ENCODE data around the gene SFTPB. TPM values are rescaled to one million over a fixed set of nuclear protein-coding genes. Genes with fewer than 3 reads are reported as not detected.

Gene SFTPB
- total RNA-seq, 1 donor from 2014 or later, result not detected

DNA sequence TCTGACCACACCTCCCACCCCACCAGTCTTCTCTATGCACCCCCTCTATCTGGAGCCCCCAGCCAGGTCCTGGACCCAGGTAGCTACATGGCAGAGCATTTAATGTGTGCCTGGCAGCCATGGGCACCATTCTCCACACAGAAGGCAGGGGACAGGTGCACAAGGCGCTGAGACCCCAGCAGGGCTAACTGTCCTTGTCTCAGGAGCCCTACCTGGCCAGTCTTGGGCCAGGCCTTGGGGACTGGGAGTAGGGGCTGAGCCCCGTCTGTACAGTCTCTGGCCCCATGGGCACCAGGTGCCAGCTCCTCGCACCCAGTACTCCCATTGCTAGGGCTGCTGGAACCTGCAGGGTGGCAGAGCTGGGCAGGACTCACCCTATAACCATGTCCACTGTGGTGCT, 29.1 kb upstream of the SFTPB start:
- Mint-ChIP-seq H3K27ac (no peak overlapping the region), H3K4me1 (peaks cover 20% of the 10 kb centered on the region), H3K9me3 (no peaks in the 10 kb centered on the region), H3K36me3 (ENCODE audit: low read depth) (no peaks in the 10 kb centered on the region), H3K4me3 (no peak overlapping the region), H3K27me3 (no peaks in the 10 kb centered on the region)
- no peak for DNase-seq
- intact Hi-C loops (cut with micrococcal nuclease), result no loop called here

DNA sequence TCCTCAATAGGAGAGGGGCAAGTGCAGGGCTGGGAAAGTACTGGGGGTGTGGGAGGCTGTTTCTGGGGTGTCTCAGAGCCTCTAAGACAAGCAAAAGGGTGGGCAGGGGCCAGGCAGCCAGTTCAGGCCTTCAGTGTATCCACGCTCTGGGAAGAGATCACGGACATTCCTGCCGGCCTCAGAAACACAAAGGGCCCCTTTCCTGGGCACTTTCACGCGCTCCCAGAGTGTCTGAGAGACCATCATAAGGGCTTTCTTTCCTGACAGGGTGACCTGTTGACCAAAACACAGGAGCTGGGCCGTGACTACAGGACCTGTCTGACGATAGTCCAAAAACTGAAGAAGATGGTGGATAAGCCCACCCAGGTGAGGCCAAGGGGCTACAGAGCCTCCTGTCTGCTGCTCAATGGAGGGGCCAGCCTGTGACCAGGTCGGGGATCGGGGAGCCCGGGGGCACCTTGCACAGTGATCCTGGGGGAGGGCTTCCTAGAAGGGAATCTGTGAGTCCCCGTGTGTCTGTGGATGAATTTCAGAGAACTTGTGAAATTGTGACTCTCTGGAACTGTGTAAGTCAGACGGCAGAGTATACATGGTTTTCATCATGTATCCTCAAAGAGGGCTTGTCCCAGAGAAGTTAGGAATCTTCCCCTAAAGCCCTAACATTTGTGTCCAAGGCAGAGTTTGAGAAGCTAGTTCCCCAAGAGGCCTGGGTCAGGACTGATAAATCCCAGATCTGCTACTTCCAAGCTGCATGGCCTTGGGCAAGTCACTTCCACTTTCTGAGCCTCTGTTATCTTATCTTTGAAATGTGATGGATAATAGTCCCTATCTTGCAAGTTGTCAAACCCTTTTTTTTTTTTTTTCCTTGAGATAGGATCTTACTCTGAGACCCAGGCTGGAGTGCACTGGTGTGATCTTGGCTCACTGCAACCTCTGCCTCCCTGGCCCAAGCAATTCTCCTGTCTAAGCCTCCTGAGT, 28.0 kb upstream of the SFTPB start:
- Mint-ChIP-seq H3K36me3 (ENCODE audit: low read depth) (no peaks in the 10 kb centered on the region), H3K27ac (no peak overlapping the region), H3K4me3 (no peak overlapping the region), H3K4me1 (peaks cover 17% of the 10 kb centered on the region), H3K27me3 (no peaks in the 10 kb centered on the region), H3K9me3 (no peaks in the 10 kb centered on the region)
- DNase-seq, result no peak
- intact Hi-C loops (cut with micrococcal nuclease), result no loop called here

DNA sequence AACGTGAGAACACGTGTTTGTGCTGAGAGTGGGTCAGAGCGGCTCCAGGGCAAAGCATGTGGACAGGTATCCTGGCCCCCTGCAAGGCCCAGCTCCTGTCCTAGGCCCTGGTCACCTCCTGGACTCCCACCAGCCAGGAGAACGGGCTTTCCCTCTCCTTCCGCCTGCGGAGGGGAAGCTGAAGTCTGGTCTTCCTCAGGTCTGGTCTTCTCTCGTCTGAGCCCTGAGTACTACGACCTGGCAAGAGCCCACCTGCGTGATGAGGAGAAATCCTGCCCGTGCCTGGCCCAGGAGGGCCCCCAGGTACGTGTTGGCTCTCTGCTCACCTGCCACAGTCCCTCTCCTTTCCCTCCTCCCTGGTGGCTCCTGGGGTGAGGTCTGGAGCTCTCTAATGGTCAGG, 27.1 kb upstream of the SFTPB start:
- Mint-ChIP-seq H3K4me3 (no peak overlapping the region), H3K27ac (peak overlapping the region; percentile 41), H3K4me1 (peaks cover 17% of the 10 kb centered on the region)

DNA sequence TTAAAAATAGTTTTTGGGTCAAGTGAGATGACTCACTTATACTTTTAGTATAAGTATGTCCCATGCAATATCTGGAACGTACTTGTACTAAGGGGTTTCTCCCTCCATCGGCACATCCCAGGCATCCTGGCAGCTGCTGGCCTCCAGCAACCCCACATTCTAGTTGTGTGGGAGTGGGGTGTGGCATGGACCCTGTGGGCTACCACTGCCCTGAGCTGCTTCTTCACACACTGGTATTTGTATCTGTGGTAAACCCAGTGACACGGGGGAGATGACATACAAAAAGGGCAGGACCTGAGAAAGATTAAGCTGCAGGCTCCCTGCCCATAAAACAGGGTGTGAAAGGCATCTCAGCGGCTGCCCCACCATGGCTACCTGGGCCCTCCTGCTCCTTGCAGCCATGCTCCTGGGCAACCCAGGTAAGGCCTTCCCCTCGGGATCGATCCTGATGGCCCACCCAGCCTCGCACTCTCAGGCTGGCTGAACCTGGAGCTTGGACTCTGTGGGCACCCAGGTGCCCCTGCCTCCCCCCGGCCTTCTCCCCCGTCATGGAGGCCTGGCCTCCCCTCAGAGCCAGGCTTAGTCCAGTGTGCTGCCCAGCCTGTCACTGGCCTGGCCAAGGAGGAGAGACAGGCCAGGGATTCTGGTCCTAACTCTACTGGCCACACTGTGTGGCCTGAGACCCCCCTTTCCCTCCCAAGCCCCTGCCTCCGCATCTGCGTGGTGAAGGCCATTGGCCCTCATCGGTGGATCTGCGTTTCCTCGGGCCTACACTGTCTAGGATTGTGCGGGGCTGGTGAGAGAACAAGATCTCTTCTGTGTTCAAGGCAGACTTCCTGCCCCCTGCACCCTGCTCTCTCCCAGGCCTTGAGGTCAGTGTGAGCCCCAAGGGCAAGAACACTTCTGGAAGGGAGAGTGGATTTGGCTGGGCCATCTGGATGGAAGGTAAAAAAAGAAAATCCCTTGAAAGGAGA, 26.3 kb upstream of the SFTPB start, which contains the start of gene GNLY:
Gene GNLY, plus strand, starts transcription at position 307 of the 974 bp plus-strand sequence. Its CDS starts 61 bp downstream, at position 368.
- H3K9me3 Mint-ChIP-seq, result no peaks in the 10 kb centered on the region
- no peak for DNase-seq
- no peaks in the 10 kb centered on the region for H3K36me3 Mint-ChIP-seq (ENCODE audit: low read depth)
- intact Hi-C loops (cut with micrococcal nuclease), result no loop called here
- H3K4me3 Mint-ChIP-seq, result no peak within 1 kb of the TSS
- peaks cover 16% of the 10 kb centered on the region for H3K4me1 Mint-ChIP-seq
- H3K27me3 Mint-ChIP-seq, result peaks cover 3% of the 10 kb centered on the region
- H3K27ac Mint-ChIP-seq, result peak within 1 kb of the TSS; percentile 47

More for the DNA sequence above, 27.1 kb upstream of the SFTPB start:
- Mint-ChIP-seq H3K27me3 (peaks cover 2% of the 10 kb centered on the region), H3K36me3 (ENCODE audit: low read depth) (no peaks in the 10 kb centered on the region), H3K9me3 (no peaks in the 10 kb centered on the region)
- DNase-seq, result no peak
- intact Hi-C loops (cut with micrococcal nuclease), result no loop called here

DNA sequence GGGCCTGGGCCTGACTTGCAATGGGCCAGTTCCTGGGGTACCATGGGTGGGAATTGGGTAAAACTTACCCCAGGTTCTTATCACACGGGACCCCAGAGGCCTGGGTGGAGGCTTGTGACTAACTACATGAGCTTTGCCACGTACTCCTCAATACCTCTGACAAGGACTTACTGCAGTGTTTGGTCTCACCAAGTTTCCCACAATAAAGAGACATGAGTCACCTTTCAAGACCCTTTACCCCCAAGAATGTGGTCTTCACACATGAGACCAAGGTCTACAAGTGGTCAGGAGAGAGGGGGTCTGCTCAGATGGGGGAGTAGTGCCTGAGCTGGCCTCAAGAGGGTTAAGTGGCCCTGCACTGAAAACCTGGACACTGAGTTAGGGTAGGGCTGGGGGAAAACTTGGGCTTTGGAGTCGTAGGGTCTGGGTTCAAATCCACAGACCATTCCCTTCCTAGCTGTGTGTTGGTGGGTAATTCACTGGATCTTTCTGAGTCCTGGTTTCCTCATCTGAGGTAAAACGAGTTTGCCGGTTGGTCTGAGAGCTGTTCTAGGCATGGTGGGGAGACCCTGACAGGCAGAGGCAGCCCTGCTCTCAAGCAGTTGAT, 24.1 kb upstream of the SFTPB start:
- intact Hi-C loops (cut with micrococcal nuclease), result no loop called here
- no peaks in the 10 kb centered on the region for H3K9me3 Mint-ChIP-seq
- DNase-seq, result no peak
- peaks cover 8% of the 10 kb centered on the region for H3K27me3 Mint-ChIP-seq
- no peak overlapping the region for H3K27ac Mint-ChIP-seq
- H3K4me3 Mint-ChIP-seq, result no peak overlapping the region
- no peaks in the 10 kb centered on the region for H3K36me3 Mint-ChIP-seq (ENCODE audit: low read depth)
- H3K4me1 Mint-ChIP-seq, result peaks cover 5% of the 10 kb centered on the region

DNA sequence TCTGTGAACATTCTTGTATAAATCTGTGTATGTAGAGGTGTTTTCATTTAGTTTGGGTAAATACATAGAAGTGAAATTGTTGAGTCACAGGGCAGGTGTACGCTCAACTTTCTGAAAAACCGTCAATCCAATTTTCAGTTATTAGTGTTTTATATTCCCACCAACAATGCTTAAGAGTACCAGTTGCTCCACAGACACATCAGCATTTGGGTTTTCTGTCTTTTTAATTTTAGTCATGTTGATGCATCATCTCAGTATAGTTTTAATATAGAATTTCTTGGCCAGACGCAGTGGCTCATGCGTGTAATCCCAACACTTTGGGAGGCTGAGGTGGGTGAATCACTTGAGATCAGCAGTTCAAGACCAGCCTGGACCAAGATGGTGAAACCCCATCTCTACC, 22.9 kb upstream of the SFTPB start:
- H3K4me3 Mint-ChIP-seq, result no peak overlapping the region
- H3K36me3 Mint-ChIP-seq (ENCODE audit: low read depth), result no peaks in the 10 kb centered on the region
- no peak for DNase-seq
- peaks cover 5% of the 10 kb centered on the region for H3K4me1 Mint-ChIP-seq
- intact Hi-C loops (cut with micrococcal nuclease), result no loop called here
- H3K9me3 Mint-ChIP-seq, result no peaks in the 10 kb centered on the region
- no peak overlapping the region for H3K27ac Mint-ChIP-seq
- peaks cover 13% of the 10 kb centered on the region for H3K27me3 Mint-ChIP-seq

DNA sequence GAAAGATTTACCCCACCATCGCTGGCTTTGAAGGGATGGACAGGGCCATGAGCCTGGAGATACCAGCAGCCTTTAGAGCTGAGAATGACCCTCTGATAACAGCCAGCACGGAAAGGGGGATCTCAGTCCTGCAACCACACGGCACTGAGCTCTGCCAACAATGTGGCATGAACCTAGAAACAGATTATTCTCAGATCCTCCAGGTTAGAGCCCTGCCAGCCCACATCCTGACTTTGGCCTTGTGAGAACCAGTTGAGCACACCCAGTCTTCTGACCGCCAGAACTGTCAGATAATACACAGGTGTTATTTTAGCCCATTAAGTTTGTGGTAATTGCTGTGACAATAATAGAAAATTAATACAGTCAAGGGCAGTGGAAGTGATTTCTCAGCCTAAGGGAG, 16.8 kb upstream of the SFTPB start:
- peaks cover 17% of the 10 kb centered on the region for H3K4me1 Mint-ChIP-seq
- H3K4me3 Mint-ChIP-seq, result no peak overlapping the region
- H3K9me3 Mint-ChIP-seq, result no peaks in the 10 kb centered on the region
- DNase-seq, result no peak
- H3K27me3 Mint-ChIP-seq, result peaks cover 10% of the 10 kb centered on the region
- intact Hi-C loops (cut with micrococcal nuclease), result no loop called here
- no peak overlapping the region for H3K27ac Mint-ChIP-seq
- no peaks in the 10 kb centered on the region for H3K36me3 Mint-ChIP-seq (ENCODE audit: low read depth)

DNA sequence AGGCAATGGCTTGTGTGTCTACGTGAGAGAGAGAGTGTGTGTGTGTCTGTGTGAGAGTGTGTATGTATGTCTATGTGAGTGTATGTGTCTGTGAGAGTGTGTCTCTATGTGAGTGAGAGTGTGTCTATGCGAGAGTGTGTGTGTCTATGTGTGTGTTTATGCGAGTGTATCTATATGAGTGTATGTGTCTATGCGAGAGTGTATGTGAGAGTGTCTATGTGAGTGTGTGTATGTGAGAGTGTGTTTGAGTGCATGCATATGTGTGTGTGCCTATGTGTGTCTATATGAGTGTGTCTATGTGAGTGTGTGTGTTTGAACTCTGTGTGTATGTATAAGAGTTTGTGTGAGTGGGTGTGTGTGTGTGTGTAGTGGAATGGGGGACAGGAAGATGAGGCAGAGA, 16.4 kb upstream of the SFTPB start:
- intact Hi-C loops (cut with micrococcal nuclease), result no loop called here
- peaks cover 10% of the 10 kb centered on the region for H3K27me3 Mint-ChIP-seq
- H3K4me1 Mint-ChIP-seq, result peaks cover 17% of the 10 kb centered on the region
- H3K36me3 Mint-ChIP-seq (ENCODE audit: low read depth), result no peaks in the 10 kb centered on the region
- DNase-seq, result no peak
- no peak overlapping the region for H3K27ac Mint-ChIP-seq
- no peak overlapping the region for H3K4me3 Mint-ChIP-seq
- no peaks in the 10 kb centered on the region for H3K9me3 Mint-ChIP-seq

DNA sequence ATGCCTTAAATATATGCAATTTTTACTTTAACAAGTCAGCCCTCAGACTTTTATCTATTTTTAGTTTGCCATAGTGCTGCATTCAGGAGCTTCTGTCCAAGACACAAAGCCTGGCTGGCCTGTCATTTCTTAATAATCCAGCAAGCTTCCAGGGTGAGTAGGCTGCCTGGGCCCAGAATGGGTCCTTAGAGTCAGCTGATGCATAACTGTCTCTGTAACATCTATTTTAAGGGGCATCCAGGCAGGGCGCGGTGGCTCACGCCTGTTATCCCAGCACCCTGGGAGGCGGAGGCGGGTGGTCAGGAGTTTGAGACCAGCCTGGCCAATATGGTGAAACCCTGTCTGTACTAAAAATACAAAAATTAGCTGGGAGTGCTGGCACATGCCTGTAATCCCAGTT, 14.4 kb upstream of the SFTPB start:
- Mint-ChIP-seq H3K36me3 (ENCODE audit: low read depth) (no peaks in the 10 kb centered on the region), H3K4me3 (peak overlapping the region; percentile 77), H3K9me3 (no peaks in the 10 kb centered on the region), H3K27me3 (peaks cover 7% of the 10 kb centered on the region), H3K27ac (no peak overlapping the region), H3K4me1 (peaks cover 24% of the 10 kb centered on the region)
- intact Hi-C loops (cut with micrococcal nuclease), result no loop called here
- no peak for DNase-seq

DNA sequence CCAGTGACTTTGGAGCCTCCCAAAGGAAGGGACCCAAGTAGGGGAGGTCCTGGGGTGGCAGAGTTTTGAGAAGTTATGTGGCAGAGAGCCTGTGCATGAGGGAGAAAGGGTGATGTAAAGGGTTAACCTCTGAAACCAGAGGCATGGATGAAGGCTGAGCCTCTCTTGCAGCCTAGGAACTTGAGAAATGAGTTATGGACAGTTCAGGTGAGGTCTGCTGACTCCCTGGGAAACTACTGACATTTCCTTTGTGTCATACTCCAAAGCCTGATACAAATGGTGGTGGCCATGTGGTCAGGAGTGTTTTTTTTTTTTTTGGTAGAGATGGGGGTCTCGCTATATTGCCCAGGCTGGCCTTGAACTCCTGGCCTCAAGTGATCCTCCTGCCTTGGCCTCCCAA, 13.8 kb upstream of the SFTPB start:
- Mint-ChIP-seq H3K27me3 (peaks cover 3% of the 10 kb centered on the region), H3K27ac (peak overlapping the region; percentile 91), H3K9me3 (no peaks in the 10 kb centered on the region), H3K4me1 (peaks cover 24% of the 10 kb centered on the region), H3K36me3 (ENCODE audit: low read depth) (no peaks in the 10 kb centered on the region), H3K4me3 (peak overlapping the region; percentile 77)
- DNase-seq, result no peak
- intact Hi-C loops (cut with micrococcal nuclease), result loop anchor here (2.0 kb wide), 1 partner anchor 73 kb away; no protein-coding TSS in a partner anchor

DNA sequence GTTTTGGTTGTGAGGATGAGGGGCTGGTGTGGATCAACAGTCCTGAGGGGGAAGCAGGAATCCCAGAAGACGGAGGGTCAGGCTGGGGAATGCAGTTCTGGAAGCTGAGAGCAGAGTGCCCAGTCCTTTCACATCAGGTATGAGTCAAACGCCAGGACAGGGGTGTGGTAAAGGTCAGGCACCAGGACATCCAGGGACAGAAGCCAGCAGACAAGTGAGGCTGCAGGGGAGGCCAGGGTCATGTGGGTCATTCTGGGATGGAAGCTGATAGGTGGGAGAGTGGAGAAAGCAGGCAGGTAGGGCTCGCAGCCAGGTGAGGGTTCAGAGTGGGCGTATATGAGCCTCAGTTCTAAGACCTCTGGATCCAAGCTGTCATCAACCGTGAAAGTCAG, 13.4 kb upstream of the SFTPB start:
- Mint-ChIP-seq H3K27ac (peak overlapping the region; percentile 91), H3K4me1 (peaks cover 24% of the 10 kb centered on the region), H3K4me3 (peak overlapping the region; percentile 77), H3K27me3 (peaks cover 2% of the 10 kb centered on the region), H3K9me3 (no peaks in the 10 kb centered on the region), H3K36me3 (ENCODE audit: low read depth) (no peaks in the 10 kb centered on the region)
- no peak for DNase-seq
- intact Hi-C loops (cut with micrococcal nuclease), result loop anchor here (2.0 kb wide), 1 partner anchor 73 kb away; no protein-coding TSS in a partner anchor

DNA sequence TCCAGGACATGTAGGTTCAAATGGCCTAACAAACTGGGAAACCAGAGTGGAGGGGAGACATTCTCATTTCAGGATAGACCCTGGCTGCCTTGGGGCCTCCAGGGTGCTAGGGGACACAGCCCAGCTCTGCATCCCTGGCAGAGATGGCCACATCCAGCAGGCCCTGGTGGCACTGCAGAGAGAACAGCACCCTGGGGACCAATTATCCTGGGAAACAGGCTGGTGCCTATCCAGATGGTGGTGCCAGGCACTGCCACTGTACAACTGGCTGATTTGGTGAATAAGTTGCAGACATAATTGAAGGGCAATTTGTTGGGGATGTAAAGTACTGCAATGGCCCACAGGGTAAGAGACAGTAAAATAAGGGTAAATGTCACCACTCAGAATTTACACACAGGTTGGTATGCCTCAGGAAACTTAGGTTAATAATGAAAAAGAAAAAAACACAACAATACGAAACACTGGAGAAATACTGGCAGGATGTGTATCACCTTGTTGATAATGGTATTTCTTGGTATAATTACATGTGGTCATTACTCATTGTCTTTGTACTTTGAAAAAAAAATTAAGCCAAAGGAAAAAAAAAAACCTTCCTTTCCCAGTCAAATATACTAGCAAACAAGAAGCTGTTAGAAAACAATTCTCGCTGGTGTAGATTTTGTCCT, 12.8 kb upstream of the SFTPB start:
- intact Hi-C loops (cut with micrococcal nuclease), result loop anchor here (2.0 kb wide), 1 partner anchor 74 kb away; no protein-coding TSS in a partner anchor
- peaks cover 24% of the 10 kb centered on the region for H3K4me1 Mint-ChIP-seq
- no peaks in the 10 kb centered on the region for H3K36me3 Mint-ChIP-seq (ENCODE audit: low read depth)
- H3K9me3 Mint-ChIP-seq, result no peaks in the 10 kb centered on the region
- peak; percentile 67 for DNase-seq
- peak overlapping the region; percentile 91 for H3K27ac Mint-ChIP-seq
- H3K4me3 Mint-ChIP-seq, result peak overlapping the region; percentile 77
- H3K27me3 Mint-ChIP-seq, result no peaks in the 10 kb centered on the region

All from activated CD4-positive, alpha-beta T cell treated with anti-CD3 and anti-CD28 coated beads, Interleukin-2, amount 10 ng/mL, durations not matched to agents 24 days and 14 days (primary cell).